Measurements from ENCODE around the gene GNG12. TPM values are rescaled to one million over a fixed set of nuclear protein-coding genes. Genes with fewer than 3 reads are reported as not detected.

Gene GNG12
- polyA plus RNA-seq, 1 donor (not counting 4 experiments of a cell fraction or from before 2014, with no cell fraction given), result 208 TPM

DNA sequence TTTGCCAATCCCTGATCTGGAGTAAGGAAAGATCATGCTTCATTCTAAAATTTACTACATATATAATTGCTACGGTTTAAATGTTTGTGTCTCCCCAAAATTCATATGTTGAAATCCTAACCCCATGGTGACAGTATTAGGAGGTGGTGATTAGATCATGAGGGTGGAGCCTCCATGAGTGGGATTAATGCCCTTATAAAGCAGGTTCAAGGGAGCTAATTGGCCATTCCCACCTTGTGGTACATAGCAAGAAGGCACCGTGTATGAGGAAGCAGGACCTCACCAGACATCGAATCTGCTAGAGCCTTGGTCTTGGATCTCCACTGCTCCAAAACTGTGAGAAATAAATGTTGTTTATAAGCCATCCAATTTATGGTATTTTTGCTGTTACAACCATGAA is 92.7 kb downstream of the GNG12 start:
- H3K4me1 ChIP-seq (ENCODE audit: control insufficient read depth, extremely low read depth, insufficient read depth, low read length), result peaks cover 33% of the 10 kb centered on the region

GRCh38 chr1:67739361-67739760 is 93.9 kb downstream of the GNG12 start:
- no peak overlapping the region for H2AFZ ChIP-seq (ENCODE audit: control insufficient read depth, low read length)
- H3K4me2 ChIP-seq (ENCODE audit: control insufficient read depth, extremely low read depth, insufficient read depth, low read depth, low read length), result no peak overlapping the region
- peak overlapping the region; percentile 66 for H3K27ac ChIP-seq (ENCODE audit: control insufficient read depth, insufficient read depth, low read length)
- H3K4me1 ChIP-seq (ENCODE audit: control insufficient read depth, extremely low read depth, insufficient read depth, low read length), result peaks cover 33% of the 10 kb centered on the region
- TF ChIP-seq CTCF (optimal IDR thresholded peaks at IDR 0.05 in 1 of 3, IDR thresholded peaks at IDR 0.05 in 1 of 3, conservative IDR thresholded peaks at IDR 0.05 in 1 of 3; ENCODE audit: extremely low read depth in 1 of 3, insufficient read depth in 2 of 3, low read length in 3 of 3) (no peak), EZH2 (IDR thresholded peaks at IDR 0.05; ENCODE audit: low read length) (no peak)
- dilution Hi-C loops (cut with MboI; ENCODE audit: extremely low pct_ligation_motif_present, low sequenced_read_pairs), result no loop called here
- H3K9me3 ChIP-seq (ENCODE audit: control insufficient read depth, low read depth, low read length), result no peaks in the 10 kb centered on the region
- DNase-seq (ENCODE audit: low read depth, low spot score) (no peak), FAIRE-seq (no peak)
- H3K9me1 ChIP-seq (ENCODE audit: control insufficient read depth, extremely low read depth, insufficient read depth, low read length), result no peaks in the 10 kb centered on the region
- H3K79me2 ChIP-seq (ENCODE audit: control insufficient read depth, insufficient read depth, low read length), result peaks cover 48% of the 10 kb centered on the region
- no peaks in the 10 kb centered on the region for H4K20me1 ChIP-seq (ENCODE audit: control insufficient read depth, extremely low read depth, insufficient read depth, low read length)
- H3K36me3 ChIP-seq (ENCODE audit: control insufficient read depth in 2 of 2, extremely low read depth in 1 of 2, insufficient read depth in 2 of 2, low read length in 2 of 2), result peaks cover 4 to 6% of the 10 kb centered on the region in 2 experiments
- H3K27me3 ChIP-seq (ENCODE audit: control insufficient read depth, extremely low read depth, insufficient read depth, low read length), result no peaks in the 10 kb centered on the region
- no peak overlapping the region for H3K4me3 ChIP-seq (ENCODE audit: control insufficient read depth in 2 of 3, extremely low read depth in 1 of 3, insufficient read depth in 2 of 3, low read depth in 1 of 3, low read length in 3 of 3)
- H3K9ac ChIP-seq (ENCODE audit: control insufficient read depth, extremely low read depth, insufficient read depth, low read length), result no peak overlapping the region

More for the DNA sequence above, 92.7 kb downstream of the GNG12 start:
- no peak overlapping the region for H3K9ac ChIP-seq (ENCODE audit: control insufficient read depth, extremely low read depth, insufficient read depth, low read length)
- dilution Hi-C loops (cut with MboI; ENCODE audit: extremely low pct_ligation_motif_present, low sequenced_read_pairs), result no loop called here
- H3K9me1 ChIP-seq (ENCODE audit: control insufficient read depth, extremely low read depth, insufficient read depth, low read length), result no peaks in the 10 kb centered on the region
- no peak overlapping the region for H3K4me3 ChIP-seq (ENCODE audit: control insufficient read depth in 2 of 3, extremely low read depth in 1 of 3, insufficient read depth in 2 of 3, low read depth in 1 of 3, low read length in 3 of 3)
- H3K36me3 ChIP-seq (ENCODE audit: control insufficient read depth in 2 of 2, extremely low read depth in 1 of 2, insufficient read depth in 2 of 2, low read length in 2 of 2), result peaks cover 5 to 10% of the 10 kb centered on the region in 2 experiments
- H2AFZ ChIP-seq (ENCODE audit: control insufficient read depth, low read length), result no peak overlapping the region
- no peak for DNase-seq (ENCODE audit: low read depth, low spot score)
- no peak overlapping the region for H3K27ac ChIP-seq (ENCODE audit: control insufficient read depth, insufficient read depth, low read length)
- H3K27me3 ChIP-seq (ENCODE audit: control insufficient read depth, extremely low read depth, insufficient read depth, low read length), result no peaks in the 10 kb centered on the region
- TF ChIP-seq CTCF (optimal IDR thresholded peaks at IDR 0.05 in 1 of 3, IDR thresholded peaks at IDR 0.05 in 1 of 3, conservative IDR thresholded peaks at IDR 0.05 in 1 of 3; ENCODE audit: extremely low read depth in 1 of 3, insufficient read depth in 2 of 3, low read length in 3 of 3), result no peak
- TF ChIP-seq EZH2 (IDR thresholded peaks at IDR 0.05; ENCODE audit: low read length), result no peak
- H3K9me3 ChIP-seq (ENCODE audit: control insufficient read depth, low read depth, low read length), result no peaks in the 10 kb centered on the region
- H4K20me1 ChIP-seq (ENCODE audit: control insufficient read depth, extremely low read depth, insufficient read depth, low read length), result no peaks in the 10 kb centered on the region
- FAIRE-seq, result no peak
- peaks cover 48% of the 10 kb centered on the region for H3K79me2 ChIP-seq (ENCODE audit: control insufficient read depth, insufficient read depth, low read length)
- H3K4me2 ChIP-seq (ENCODE audit: control insufficient read depth, extremely low read depth, insufficient read depth, low read depth, low read length), result no peak overlapping the region

All from keratinocyte (primary cell).